Pons (tissue), 1 donor: ENCODE measurements around the gene DAB2IP.
"Not testable (repeated sequence)": the region's sequence is repeated elsewhere in the genome, so short reads cannot be mapped to it uniquely, and the experiment has no call there.

ENCODE experiments used
- DNase-seq: peaks from one replicate; pipeline ENCODE4 v3.0.0-alpha.2; 2016; ENCODE audit warnings: low spot score

DAB2IP gene

DNA sequence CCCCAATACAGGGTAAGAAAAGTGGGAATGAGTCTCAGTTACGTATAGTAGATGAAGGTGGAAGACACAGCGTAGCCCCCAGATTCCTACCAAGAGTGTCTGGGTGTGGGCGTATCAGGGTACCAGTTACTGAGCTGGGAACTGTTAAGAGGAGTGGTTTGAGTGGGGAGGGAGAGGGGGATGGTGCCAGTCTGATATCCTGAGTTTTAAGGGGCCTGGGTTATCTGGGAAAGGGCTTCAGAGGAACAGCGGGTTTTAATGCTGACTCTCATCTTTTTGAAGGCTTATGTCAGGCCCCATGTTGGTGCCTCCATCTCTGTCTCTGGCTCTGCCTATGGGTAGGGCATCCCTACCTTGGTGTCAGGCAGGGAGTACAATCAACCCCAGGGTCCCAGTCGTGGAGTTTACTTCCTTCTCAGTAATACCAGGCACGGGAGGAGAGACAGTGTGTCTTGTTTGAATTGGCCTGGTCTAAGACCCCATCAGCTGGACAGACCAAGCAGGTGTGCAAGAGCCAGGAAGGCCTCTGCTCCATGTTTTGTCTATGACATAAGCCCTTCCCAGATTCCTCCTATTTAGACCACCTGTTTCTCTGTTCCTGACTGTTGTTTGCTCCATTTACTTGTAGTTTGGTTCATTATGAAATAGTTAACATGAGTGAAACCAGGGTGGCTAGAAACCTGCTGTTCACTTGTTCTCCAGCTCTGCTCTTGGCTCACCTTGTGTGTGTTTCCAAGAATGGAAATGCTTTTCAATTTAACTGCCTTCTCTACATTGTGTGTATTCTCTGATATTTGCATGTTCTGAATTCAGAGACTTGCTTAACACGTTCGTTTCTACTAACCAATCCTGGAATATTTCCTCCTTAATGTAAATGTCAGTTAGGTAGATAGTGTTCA lies 125.6 kb downstream of the DAB2IP start:
- DNase-seq: no peak

DNA sequence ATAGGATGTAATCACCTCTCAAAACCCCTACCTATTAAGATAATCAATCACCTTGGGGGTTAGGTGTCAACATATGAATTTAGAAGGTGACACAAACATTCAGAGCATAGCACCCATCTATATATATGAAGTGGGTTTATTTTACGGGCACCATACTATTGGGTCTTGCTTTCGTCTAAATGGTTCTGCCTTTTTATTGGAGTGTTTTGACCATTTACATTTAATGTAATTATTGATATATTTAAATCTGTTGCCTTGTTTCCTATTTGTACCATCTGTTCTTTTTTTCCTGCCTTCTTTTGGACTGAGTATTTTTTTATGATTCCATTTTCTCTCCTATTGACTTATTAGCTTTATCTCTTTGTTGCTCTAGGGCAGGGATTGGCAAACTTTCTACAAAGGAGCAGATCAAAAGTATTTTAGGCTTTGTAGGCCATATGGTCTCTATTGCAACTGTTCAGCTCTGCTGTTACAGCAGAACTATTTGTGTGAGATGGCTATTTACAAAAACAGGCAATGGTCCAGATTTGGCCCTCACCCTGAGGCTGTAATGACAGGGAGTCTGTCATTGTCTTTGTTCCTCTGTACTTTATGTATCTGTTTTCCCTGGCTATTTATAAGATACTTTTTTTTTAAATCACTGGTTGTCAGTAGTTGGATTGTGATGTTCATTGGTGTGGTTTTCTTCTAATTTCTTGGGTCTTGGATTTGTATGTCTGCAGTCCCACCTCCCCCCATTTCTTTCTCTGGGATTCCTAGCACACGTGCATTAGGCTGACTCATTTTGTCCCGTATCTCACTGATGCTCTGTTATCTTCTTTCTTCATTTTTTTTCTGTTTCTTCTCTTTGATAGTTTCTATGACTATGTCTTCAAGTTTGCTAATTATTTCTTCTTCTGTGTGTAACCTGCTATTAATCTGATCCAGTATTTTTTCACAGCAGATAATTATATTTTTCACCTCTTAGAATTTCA lies 127.1 kb downstream of the DAB2IP start:
- peak; percentile 37 for DNase-seq

DNA sequence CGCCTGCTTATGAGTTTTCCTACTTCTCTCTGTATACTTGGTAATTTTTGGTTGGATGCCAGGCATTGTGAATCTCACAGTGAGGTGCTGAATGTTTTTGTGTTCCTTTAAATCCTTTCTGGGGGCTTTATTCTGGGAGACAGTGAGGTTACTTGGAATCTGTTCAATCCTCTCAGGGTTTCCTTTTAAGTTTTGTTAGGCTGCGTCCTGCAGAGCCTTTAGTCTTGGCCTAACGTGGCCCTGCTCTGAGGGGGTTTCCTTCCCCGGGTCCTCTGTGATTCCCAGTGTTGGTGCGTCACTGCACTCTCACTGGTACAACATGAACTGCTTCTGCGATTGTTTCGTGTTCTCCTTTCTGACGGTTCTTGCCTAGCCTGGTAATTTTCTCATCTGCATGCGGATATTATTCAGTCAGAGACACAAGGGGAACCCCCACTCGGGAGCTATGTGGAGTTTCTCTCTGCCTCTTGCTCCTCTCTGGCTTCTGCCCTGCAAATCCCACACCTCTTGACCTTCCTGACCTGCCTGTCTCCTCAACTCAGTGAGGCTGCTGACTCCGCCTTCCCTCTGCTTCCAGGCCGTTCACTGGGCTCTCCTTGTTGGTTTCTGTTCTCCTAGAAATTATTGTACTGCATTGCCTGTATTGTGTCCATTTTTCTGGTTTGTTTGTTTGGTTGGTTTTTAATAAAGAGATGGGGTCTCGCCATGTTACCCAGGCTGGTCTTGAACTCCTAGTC lies 128.1 kb downstream of the DAB2IP start:
- DNase-seq: peak; percentile 32

DNA sequence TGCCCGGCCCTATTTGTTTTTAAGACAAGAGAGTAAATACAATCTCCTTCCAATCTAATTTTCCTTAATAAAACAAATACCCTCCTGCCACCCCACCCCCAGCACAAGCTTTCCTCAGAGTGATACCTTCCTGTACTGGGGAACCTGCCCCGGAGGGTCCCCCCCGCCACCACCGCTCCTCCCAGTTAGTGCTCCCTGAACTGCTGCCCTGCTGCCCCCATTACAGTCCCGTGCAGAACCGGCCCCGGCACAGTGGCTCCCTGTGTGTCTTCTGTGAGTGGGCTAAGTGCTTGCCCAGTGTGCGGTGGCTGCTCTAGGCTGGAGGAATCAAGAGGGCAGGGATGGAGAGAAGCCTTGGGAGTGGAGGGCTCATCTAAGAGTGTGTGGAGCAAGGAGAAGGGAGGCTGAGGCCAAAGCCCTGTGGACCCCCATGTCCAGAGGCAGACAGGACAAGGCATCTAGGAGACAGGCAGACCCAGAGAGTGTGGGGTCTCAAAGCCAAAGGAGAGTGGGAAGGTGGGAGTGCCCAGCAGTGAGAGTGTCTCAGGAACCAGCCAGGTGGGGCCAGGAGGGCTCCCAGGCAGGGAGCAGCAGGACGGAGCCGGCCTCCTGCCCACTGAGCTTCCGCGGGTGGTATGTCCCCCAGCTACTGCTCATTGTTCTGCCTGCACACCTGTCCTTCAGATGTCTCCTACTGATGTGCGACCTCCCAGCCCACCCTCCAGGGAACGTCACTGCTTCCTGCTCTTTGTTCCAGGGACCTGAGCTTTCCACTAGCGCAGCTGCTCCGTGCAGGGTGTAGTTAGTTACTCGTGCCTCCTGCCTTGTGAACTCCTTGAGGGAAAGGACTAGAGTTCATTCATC lies 129.0 kb downstream of the DAB2IP start:
- no peak for DNase-seq

DNA sequence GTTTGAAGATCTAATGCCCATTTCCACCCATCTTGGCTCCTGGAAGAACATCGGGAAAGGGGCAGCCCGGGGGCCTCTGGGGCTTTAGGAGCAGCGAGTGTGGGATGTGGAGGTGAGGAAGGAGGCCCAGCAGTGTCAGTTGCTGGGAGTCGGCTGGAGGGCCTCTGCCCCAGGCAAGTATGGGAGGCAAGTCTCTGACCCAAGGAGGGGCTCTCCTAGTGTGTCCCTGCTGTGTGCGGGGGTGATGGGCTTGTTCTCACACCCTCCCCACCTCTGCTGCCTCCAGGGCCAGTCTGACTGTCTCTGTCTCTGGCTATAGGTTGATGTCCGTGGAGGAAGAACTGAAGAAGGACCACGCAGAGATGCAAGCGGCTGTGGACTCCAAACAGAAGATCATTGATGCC lies 129.7 kb downstream of the DAB2IP start:
- no peak for DNase-seq

DNA sequence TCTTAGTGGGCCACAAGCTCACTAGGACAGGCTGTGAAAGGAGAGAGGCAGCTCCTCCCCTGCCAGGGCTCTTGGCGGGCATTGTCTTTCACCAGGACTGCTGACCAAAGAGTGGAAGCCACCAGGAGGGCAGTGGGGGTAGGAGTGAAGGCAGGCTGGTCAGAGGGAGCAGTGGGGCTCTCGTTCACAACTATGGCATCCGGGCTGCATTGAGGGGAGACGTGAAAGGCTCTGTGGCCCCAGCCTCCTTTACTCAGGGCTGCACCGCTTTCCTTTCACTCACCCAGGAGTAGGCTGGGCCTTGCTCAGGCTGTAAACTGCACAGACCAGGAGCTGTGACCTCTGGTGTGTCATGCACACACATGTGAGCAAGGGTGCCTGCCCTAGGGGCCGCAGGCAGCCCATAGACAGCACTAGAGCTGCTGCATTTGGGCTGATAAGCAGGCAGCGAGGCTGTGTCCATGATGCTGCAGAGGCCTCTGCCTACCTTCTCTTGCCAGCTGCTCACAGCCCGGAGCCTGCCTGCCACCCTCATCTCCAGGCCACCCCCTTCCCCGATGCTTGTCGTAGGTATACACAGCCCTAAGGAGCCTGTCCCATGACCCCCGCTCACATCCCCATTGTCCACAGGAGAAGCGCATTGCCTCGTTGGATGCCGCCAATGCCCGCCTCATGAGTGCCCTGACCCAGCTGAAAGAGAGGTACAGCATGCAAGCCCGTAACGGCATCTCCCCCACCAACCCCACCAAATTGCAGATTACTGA lies 130.4 kb downstream of the DAB2IP start:
- no peak for DNase-seq

DNA sequence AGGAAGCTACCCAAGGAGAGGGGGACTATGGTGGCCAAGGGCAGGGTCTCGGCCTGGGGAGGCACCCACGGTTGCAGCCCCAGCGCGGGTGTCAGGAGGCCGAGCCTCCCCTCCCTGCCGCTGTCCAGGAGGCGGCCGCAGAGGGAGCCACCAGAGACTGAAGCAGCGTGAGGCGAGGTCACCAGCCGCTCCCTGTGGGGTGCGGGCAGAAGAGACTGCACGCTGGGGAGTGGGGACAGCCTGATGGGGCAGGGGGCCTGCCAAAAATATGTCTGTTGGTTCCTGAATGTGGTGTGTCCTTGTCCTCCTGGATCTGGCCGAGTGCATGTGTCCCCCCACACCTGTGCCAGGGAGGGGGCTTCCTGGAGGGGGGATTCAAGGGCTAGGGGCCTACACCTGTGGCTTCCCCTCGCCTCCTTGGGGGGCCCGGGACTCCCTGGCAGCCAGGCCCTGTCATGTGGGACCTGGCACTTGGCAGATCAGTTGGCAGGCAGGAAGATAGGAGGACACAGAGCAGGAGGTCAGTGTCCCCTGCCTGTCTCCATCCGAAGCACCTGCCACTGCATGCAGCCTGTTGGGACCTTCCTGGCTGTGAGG lies 131.2 kb downstream of the DAB2IP start:
- DNase-seq: no peak

DNA sequence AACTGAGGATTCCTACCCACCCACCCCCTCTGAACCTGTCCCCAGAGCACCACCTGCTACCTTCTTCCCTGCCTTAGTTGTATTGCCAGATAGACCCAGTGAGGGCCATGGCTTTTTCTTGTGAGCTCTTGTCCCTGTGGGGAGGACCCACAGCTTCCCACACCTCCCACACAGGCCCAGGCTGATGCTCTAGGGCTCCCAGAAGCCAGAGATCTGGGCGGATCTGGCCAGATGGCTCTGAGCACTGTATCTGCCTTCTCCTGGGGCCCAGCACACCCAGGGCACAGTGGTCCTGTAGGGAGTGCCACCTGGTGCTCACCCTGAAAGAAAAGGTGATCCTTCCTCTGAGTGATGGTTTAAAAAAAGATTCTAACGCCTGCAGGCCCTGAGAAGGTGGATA lies 131.7 kb downstream of the DAB2IP start:
- DNase-seq: no peak

DNA sequence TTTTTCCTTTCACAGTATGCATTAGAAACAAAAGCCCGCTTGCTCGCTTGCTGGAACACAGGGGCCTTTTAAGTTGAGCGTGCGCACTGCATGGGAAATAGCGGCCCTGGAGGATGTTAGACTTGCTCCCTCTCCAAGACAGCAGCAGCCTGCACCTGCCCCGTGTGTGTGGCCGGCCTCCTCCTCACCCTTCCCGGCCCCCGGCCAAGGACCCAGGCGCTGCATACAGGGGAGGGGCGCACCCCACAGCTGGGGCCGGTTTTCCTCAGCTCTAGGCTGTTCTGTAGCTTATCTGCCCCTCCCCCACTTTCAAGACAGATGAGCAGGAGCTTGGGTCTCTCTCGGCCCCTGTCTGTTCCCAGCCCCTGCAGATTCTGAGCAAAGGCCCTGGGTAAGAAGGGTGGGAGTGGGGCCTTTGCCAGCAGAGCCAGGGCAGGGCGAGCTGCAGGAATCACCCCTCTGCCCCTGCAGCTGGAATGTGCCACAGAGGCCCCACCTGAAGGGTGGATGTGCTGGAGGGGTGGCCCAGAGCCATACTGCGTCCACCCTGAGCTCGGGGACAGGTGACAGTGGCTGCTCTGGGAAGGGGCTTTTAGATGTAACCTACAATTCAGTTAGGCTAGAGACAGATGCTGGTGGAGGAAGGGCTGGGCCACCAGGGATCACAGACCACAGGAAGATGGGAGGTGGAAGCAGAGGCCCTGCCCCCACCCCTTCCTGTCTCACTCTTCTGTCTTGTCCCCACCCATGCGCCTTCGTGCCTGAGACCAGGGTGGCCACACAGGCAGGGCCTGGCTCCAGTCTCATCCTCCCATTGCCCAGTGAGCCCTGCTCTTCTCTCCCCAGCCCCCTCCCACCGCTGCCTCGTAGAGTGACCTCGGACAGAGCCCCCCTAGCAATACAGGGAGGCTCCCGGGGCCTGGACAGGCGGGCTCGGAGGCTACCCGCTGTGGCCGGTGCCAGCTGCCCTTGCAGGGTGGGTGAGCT lies 132.4 kb downstream of the DAB2IP start:
- peak; percentile 34 for DNase-seq

DNA sequence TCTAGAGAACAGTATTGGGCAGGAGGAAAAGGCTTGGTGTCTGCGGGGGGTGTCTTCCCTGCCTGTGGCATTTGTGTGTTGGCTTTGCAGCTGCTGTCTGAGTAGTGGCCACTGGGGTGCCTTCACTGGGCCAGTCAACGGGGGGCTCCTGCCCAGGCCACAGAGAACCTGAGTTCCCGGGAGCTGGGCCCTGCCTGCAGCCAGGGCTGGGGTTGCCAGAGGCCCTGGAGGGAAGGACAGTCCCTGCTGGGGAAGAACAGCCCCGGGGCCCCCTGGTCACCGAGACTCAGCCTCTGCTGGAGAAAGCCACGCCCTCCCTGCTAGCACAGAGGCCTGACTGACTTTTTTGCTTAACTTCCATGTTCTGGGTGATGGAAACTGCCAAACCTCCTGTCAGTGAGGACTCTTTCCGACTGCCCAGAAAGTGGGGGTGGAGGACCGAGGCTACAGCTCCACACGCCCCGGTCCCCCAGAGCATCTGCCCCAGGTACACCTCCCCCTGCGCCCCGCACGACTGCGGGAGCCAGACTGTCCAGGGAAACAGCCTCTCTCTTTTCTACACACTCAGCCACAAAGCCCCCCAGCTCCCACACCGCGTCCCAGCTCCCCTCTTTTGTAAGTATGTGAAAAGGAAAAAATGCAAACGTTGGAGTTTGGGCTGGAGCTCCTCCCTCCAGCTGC lies 133.4 kb downstream of the DAB2IP start:
- DNase-seq: no peak

DNA sequence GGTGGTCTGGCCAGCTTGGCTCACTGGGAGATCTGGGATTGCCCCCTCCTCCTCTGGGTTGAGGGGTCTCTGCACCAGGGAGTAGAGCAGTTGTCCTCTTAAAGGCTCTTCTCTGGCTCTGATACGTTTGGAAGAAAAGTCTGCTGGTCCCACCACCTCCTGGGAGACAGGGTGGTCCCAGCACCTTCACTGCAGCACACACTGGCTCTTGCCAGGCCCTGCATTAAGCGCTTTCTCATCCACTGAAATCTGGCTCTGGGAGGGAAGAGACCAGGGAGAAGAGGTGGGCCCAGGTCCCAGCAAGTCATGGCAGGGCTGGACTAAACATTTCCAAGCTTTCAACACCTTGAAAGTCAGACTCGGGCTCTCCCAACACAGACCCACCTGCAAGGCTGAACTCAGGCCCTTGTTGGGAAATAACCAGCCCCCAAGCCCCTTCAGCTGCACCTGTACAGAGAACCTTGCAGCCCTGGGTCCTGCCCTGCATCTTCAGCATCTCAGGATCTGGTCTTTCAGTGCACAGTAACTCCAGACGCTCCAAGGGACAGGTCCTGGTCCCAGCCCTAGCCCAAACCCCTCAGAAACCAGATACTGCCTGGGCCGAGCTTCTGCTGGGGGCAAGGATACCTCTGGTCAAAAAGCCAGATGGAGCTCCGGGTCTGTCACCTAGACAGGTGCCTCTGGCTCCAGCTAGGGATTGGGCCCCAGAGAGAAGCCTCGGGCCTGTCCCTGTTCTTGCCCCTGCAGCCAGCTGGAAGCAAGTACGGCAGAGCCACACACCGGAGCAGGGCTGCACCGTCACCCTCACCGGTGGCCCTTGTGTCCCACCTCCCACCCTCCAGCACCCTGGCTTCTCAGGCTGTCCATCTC lies 134.5 kb downstream of the DAB2IP start:
- DNase-seq: no peak

DNA sequence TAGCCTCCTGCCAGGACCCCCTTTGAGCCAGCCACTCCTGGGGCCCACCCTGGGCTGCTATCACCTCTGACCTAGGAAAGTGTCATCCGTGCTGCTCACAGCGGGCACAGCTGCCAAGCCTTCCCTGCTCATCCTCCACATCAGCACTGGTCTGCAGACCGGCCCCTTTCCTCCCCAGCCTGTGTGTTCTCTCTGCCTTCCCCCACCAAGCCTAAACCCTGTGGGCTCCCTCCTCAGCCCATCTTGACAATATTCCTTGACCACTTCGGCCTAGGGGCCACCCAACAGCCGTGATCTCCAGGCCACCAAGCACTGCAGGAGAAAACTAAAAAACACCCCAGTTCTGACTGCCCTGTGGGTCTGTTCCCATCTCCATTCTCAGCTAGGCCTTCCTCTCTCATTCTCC lies 135.1 kb downstream of the DAB2IP start:
- no peak for DNase-seq

DNA sequence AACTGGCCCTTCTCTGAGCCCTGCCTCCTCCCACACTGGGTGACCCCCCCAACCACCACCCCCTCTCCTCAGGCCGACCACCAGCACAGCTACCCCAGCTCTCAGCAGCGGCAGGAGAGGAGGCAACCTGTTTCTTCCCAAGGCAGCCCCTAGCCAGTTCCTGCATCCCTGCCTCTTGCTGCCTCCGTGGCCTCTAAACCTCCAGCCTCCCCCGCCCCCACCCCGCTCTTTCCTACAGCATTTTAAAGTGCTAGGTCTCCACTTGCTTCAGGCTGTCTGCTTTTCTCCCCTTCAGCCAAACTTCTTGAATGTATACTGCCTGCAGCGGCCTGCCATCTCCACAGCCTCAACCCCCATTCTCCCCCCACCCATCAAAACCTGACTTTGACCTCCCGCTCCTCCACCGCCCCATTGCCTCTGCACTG lies 135.6 kb downstream of the DAB2IP start:
- DNase-seq: no peak

DNA sequence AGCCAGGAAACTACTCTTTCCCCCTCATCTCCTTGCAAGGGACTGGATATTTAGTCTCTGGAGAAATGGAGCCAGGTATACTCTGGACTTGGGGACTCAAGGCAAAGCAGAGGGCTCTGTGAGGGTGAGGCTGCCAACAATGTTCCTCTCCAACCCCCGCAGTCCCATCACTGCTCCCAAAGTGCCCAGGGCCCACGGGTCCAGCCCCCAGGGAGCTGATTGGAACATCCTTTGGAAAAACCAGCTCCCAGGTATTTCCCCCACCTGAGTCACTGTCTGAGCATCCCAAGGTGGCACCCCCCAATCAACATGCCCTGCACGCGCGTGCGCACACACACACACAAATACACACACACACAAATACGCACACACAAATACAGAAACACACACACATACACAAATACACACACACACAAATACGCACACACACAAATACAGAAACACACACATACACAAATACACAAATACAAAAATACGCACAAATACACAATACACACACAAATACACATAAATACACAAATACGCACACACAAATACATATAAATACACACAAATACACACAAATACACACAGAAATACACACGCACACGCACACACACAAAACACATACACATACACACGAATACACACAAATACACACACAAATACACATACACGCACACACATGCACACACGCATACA lies 137.4 kb downstream of the DAB2IP start:
- no peak for DNase-seq

DNA sequence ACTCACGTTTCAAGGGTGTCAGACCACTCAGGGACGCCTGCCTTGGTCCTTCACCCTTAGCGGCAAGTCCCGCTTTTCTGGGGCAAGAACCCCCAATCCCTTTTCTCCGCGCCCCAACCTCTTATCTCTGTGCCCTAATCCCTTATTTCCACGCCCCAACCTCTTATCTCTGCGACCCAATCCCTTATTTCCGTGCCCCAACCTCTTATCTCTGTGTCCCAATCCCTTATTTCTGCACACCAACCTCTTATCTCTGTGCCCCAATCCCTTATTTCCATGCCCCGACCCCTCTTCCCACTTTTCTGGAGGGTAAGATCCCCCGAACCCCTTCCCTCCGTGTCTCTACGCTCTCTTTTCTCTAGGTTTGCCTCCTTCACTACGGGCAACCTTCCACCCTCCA lies 139.4 kb downstream of the DAB2IP start:
- DNase-seq: no peak

DNA sequence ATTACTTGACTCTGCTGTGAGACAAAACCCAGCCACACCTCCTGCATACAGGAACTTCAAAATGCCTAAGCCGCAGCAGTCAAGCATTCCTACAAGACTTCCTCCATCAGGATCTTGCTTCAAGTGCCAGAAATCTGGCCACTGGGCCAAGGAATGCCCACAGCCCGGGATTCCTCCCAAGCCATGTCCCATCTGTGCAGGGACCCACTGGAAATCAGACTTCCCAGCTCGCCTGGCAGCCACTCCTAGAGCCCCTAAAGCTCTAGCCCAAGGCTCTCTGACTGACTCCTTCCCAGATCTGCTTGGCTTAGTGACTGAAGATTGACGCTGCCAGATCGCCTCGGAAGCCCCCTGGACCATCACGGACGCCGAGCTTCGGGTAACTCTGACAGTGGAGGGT lies 141.0 kb downstream of the DAB2IP start:
- DNase-seq: not testable (repeated sequence)
